ENCODE data around the gene TMEM74B.

The TMEM74B gene

DNA sequence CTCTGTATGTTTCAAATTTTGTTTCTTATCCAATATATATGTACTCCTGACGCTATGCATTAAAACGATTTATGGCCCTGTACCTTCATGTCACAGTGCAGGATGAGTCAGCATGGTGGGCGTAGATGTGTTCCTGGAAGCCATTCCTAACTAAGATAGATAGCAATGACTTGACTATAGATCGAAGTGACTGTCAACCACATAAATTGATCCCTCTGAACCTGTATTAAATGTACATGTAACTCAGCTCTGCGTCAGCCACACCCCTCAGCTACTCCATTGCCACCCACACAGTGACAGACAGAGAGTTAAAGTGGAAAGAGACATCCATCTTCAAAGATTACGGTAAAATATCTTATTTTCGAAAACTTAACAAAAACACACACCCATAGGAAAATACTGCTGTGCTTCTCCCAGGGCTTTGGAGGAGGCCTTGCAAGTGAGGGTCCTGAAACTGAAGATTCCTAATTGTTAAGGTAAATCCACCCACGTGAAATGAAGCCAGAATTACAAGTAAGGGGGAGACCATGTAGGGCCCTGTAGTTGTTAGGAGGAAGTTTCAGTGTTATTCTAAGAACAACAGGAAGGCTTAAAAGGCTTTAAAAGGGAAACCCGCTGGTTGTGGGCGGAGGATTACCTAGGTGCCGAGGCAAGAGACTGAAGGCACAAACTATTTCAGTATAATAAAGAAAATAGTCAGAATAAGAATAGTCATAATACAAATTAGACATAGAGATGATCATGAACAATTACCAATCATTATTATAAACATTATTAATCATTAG is 30.8 kb upstream of the TMEM74B start:
- peaks cover 7 to 8% of the 10 kb centered on the region in 2 donors for H3K27me3 ChIP-seq (ENCODE audit: control insufficient read depth in 2 of 2, insufficient read depth in 2 of 2, low read length in 2 of 2)
- H3K4me3 ChIP-seq (ENCODE audit: low read length in 2 of 2) = no peak overlapping the region
- H3K36me3 ChIP-seq (ENCODE audit: control insufficient read depth in 2 of 2, insufficient read depth in 2 of 2, low read length in 2 of 2) = no peaks in the 10 kb centered on the region
- no peak overlapping the region for H3K9ac ChIP-seq (ENCODE audit: low read depth in 1 of 2, low read length in 2 of 2)
- H3K4me1 ChIP-seq (ENCODE audit: control insufficient read depth in 2 of 2, insufficient read depth in 2 of 2, low read length in 2 of 2) = no peaks in the 10 kb centered on the region
- no peaks in the 10 kb centered on the region for H3K9me3 ChIP-seq (ENCODE audit: control insufficient read depth in 2 of 2, low read length in 2 of 2)
- H3K27ac ChIP-seq (ENCODE audit: low read depth in 2 of 2, low read length in 2 of 2) = no peak overlapping the region

DNA sequence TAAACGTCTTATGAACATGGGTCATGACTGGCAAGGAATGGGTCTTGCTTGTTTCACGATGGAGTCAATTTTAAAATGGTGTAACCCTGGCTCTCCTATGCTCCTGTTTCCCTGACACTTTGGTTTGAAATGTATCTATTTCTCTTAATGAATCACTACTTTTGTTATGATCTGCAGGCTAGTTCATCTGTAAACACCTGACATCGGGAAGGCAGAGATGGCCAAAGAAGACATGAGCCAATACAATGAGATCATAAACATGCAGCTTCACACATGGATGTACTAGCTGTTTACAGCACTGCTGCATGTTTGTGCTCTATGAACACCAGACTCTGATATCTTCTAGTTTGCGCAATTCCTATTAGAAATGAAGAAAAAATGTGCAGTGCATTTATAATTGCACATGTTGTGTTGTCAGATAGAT is 30.1 kb upstream of the TMEM74B start:
- no peak overlapping the region for H3K9ac ChIP-seq (ENCODE audit: low read depth in 1 of 2, low read length in 2 of 2)
- no peaks in the 10 kb centered on the region for H3K9me3 ChIP-seq (ENCODE audit: control insufficient read depth in 2 of 2, low read length in 2 of 2)
- H3K4me1 ChIP-seq (ENCODE audit: control insufficient read depth in 2 of 2, insufficient read depth in 2 of 2, low read length in 2 of 2) = no peaks in the 10 kb centered on the region
- H3K4me3 ChIP-seq (ENCODE audit: low read length in 2 of 2) = no peak overlapping the region
- H3K27me3 ChIP-seq (ENCODE audit: control insufficient read depth in 2 of 2, insufficient read depth in 2 of 2, low read length in 2 of 2) = peaks cover 7 to 8% of the 10 kb centered on the region in 2 donors
- no peak overlapping the region for H3K27ac ChIP-seq (ENCODE audit: low read depth in 2 of 2, low read length in 2 of 2)
- H3K36me3 ChIP-seq (ENCODE audit: control insufficient read depth in 2 of 2, insufficient read depth in 2 of 2, low read length in 2 of 2) = no peaks in the 10 kb centered on the region

DNA sequence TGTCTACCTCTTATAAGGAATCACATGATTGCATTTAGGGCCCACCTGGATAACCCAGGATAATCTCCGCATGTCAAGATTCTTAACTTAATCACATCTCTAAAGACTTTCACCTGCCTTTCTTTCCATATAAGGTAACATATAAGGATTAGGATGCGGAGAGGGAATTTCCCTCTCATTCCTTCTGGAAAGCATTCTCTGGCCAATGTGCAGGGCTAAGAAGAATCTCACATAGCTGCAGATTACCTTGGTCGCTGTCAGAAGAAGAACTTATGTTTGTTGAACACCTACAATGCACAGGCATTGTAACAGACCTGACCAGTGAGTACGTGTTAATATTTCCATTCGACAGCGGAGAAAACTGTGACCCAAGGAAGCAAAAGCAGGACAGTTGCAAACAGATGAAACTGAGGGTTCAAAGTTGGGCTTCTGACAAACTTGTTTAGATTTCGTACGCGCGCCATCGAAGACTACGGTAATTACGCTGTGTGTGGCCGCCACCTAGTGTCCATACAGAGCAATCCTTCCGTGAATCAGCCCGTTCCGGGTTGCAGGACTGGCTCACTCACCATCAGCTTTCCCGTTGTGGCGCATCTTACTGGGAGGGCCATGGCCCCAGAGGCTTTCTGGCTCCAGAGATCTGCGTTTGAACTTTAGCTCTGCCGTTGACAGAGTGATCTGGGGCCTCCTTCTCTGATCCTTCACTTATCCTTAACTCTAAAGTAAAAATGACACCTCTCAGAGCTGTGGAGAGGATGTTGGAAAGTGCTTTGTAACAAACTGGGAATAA is 28.0 kb upstream of the TMEM74B start:
- H3K27ac ChIP-seq (ENCODE audit: low read depth in 2 of 2, low read length in 2 of 2) = no peak overlapping the region
- no peaks in the 10 kb centered on the region for H3K9me3 ChIP-seq (ENCODE audit: control insufficient read depth in 2 of 2, low read length in 2 of 2)
- no peaks in the 10 kb centered on the region for H3K4me1 ChIP-seq (ENCODE audit: control insufficient read depth in 2 of 2, insufficient read depth in 2 of 2, low read length in 2 of 2)
- H3K9ac ChIP-seq (ENCODE audit: low read depth in 1 of 2, low read length in 2 of 2) = no peak overlapping the region
- no peak overlapping the region for H3K4me3 ChIP-seq (ENCODE audit: low read length in 2 of 2)
- peaks cover 7 to 8% of the 10 kb centered on the region in 2 donors for H3K27me3 ChIP-seq (ENCODE audit: control insufficient read depth in 2 of 2, insufficient read depth in 2 of 2, low read length in 2 of 2)
- no peaks in the 10 kb centered on the region for H3K36me3 ChIP-seq (ENCODE audit: control insufficient read depth in 2 of 2, insufficient read depth in 2 of 2, low read length in 2 of 2)

DNA sequence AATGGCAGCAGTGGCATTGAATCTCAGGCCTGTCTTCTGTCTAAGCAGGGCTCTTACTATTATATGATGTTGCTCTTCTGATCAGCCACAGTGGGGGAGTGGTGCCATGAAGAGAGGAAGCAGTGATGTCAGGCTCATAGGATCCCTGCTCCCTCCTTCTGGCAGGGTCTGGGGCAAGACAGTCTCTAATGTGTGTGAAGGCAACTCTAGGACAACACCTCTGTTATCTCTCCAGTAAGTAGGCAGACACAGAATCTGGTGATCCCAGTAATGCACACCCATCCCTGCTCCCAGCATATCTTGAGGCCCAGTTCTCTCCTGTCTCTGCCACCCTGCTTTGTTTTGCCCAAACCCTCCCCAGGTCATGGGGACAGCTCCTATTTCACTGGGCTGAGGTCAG is 27.2 kb upstream of the TMEM74B start:
- H3K9me3 ChIP-seq (ENCODE audit: control insufficient read depth in 2 of 2, low read length in 2 of 2) = no peaks in the 10 kb centered on the region
- H3K36me3 ChIP-seq (ENCODE audit: control insufficient read depth in 2 of 2, insufficient read depth in 2 of 2, low read length in 2 of 2) = no peaks in the 10 kb centered on the region
- no peak overlapping the region for H3K4me3 ChIP-seq (ENCODE audit: low read length in 2 of 2)

DNA sequence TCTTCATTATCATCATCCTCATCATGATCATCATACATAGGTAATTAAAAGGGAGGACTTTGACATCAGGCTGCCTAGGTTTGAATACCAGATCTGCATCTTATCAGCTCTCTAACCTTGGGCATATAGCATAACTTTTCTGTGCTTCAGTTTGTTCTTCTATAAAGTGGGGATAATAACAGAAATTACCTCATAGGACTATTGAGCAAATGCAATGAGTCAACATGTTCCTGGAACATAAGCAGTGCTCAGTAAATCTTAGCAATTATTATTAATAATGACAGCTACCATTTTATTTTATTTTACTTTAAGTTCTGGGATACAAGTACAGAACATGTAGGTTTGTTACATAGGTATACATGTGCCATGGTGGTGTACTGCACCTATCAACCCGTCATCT is 25.7 kb upstream of the TMEM74B start:
- H3K4me3 ChIP-seq (ENCODE audit: low read length in 2 of 2) = no peak overlapping the region
- H3K9ac ChIP-seq (ENCODE audit: low read depth in 1 of 2, low read length in 2 of 2) = no peak overlapping the region
- no peaks in the 10 kb centered on the region for H3K4me1 ChIP-seq (ENCODE audit: control insufficient read depth in 2 of 2, insufficient read depth in 2 of 2, low read length in 2 of 2)
- no peaks in the 10 kb centered on the region for H3K9me3 ChIP-seq (ENCODE audit: control insufficient read depth in 2 of 2, low read length in 2 of 2)
- peaks cover 6 to 8% of the 10 kb centered on the region in 2 donors for H3K27me3 ChIP-seq (ENCODE audit: control insufficient read depth in 2 of 2, insufficient read depth in 2 of 2, low read length in 2 of 2)
- H3K36me3 ChIP-seq (ENCODE audit: control insufficient read depth in 2 of 2, insufficient read depth in 2 of 2, low read length in 2 of 2) = no peaks in the 10 kb centered on the region
- H3K27ac ChIP-seq (ENCODE audit: low read depth in 2 of 2, low read length in 2 of 2) = no peak overlapping the region

More for the DNA sequence above, 27.2 kb upstream of the TMEM74B start:
- Histone ChIP-seq H3K27ac (ENCODE audit: low read depth in 2 of 2, low read length in 2 of 2) (no peak overlapping the region), H3K4me1 (ENCODE audit: control insufficient read depth in 2 of 2, insufficient read depth in 2 of 2, low read length in 2 of 2) (no peaks in the 10 kb centered on the region), H3K27me3 (ENCODE audit: control insufficient read depth in 2 of 2, insufficient read depth in 2 of 2, low read length in 2 of 2) (peaks cover 7 to 8% of the 10 kb centered on the region in 2 donors), H3K9ac (ENCODE audit: low read depth in 1 of 2, low read length in 2 of 2) (no peak overlapping the region)

DNA sequence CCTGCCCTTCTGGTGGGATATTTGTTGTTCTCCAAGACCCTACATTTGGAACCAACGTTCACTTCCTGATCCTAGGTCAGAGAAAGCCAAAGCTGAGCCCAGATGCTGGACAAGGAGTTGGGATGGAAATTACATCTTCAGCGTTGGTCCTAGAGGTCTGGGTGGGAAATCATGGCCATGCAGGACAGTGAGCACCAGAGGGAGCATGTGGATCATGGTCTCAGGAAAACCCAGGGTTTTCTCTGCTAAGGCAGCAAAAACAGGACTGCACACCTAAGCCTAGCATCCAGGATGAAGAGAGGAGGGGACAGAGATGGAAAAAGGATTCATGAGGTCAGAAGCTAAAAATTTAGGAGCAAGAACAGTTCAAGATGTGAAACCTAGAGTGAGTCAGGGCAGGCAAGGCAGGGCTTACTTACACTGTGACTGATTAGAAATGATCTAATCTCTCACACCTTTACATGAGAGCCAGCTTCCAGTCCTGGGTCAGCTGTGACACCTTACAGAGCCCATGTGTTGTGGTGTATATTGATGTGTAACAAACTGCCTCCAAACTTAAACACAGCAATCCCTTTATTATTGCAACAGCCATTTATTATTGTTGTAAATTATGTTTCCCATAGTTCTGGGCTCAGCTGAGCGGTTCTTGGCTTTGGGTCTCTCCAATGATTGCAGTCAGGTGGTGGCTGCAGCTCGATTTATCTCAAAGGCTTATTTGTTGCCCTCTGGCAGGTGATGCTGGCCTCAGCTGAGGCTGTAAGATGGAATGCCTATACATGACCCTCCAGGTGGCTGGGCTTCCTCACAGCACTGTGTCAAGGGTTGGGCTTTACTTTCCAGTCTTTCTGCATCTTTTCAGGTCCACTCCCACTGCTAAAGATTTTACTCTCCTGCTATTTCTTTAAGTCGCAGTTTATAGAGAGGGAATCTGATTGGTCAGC is 24.9 kb upstream of the TMEM74B start:
- Histone ChIP-seq H3K36me3 (ENCODE audit: control insufficient read depth in 2 of 2, insufficient read depth in 2 of 2, low read length in 2 of 2) (no peaks in the 10 kb centered on the region), H3K9me3 (ENCODE audit: control insufficient read depth in 2 of 2, low read length in 2 of 2) (no peaks in the 10 kb centered on the region), H3K4me3 (ENCODE audit: low read length in 2 of 2) (no peak overlapping the region), H3K9ac (ENCODE audit: low read depth in 1 of 2, low read length in 2 of 2) (no peak overlapping the region), H3K4me1 (ENCODE audit: control insufficient read depth in 2 of 2, insufficient read depth in 2 of 2, low read length in 2 of 2) (no peaks in the 10 kb centered on the region), H3K27me3 (ENCODE audit: control insufficient read depth in 2 of 2, insufficient read depth in 2 of 2, low read length in 2 of 2) (peaks cover 1 to 7% of the 10 kb centered on the region in 2 donors), H3K27ac (ENCODE audit: low read depth in 2 of 2, low read length in 2 of 2) (no peak overlapping the region)

DNA sequence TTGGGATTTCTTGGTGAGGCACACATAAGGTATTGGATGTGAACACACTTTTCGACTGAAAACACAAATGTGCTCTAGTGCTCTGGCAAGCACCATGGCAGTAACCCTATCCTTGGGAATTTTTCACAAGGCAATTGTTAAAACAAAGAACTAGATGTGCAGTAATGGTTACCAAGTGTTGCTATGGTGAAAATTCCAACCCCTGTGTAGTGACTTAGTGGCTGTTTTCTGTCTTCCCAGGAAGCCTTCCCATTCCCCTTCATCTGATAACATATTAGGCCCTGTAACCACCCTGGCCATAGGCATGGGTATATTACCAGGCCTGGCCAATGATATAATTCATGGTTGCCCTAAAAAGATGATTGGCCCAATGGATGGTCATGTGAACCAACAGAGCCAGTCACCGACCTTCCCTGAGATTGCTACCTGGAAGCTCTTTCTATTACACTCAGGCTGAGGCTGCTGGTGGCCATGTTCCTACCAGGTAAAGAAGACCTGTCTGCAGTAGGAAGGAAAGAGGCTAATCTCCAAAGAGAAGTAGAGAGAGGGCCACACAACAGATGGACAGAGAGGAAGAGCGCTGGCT is 22.6 kb upstream of the TMEM74B start:
- no peak overlapping the region for H3K27ac ChIP-seq (ENCODE audit: low read depth in 2 of 2, low read length in 2 of 2)
- H3K9ac ChIP-seq (ENCODE audit: low read depth in 1 of 2, low read length in 2 of 2) = no peak overlapping the region
- peaks cover 3 to 6% of the 10 kb centered on the region in 2 donors for H3K4me1 ChIP-seq (ENCODE audit: control insufficient read depth in 2 of 2, insufficient read depth in 2 of 2, low read length in 2 of 2)

DNA sequence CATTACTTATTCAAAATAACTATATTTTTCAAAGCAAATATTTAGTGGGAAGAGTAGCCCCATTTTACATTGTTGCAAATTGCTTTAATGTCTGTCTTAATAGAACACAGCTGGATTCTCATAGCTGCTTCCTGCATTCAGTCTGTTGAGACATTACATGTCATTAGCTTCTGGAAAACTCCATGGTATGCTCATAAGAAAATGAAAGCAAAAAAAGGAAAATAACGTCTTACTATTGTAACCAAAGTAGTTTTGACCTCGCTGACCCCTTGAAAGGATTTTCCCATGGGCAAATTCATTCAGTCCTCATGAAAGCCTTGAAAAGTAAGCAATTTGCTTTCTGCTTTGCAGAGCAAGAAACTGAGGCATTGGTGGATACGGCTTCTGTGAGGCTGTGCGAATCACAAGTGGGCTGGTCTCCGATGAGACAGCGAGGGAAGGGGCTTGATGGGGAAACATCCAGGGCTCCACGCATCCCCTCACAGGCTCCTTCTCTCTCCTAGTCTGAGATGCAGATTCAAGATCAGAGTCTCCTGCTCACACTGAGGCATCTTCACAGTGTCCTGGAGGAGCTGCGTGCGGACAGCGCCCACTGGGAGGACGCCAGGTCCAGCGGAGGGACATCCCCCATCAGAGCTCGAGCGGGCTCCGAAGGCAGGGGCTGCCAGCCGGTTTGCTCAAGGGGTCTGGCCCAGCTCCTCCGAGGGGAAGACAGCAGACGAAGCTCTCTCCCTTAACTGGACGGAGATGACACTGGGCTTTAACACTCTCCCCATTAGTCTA is 21.8 kb upstream of the TMEM74B start:
- H3K4me3 ChIP-seq (ENCODE audit: low read length in 2 of 2) = no peak overlapping the region
- H3K9ac ChIP-seq (ENCODE audit: low read depth in 1 of 2, low read length in 2 of 2) = no peak overlapping the region

More for the DNA sequence above, 22.6 kb upstream of the TMEM74B start:
- H3K4me3 ChIP-seq (ENCODE audit: low read length in 2 of 2) = no peak overlapping the region
- H3K27me3 ChIP-seq (ENCODE audit: control insufficient read depth in 2 of 2, insufficient read depth in 2 of 2, low read length in 2 of 2) = peaks cover 0 to 3% of the 10 kb centered on the region in 2 donors
- H3K36me3 ChIP-seq (ENCODE audit: control insufficient read depth in 2 of 2, insufficient read depth in 2 of 2, low read length in 2 of 2) = no peaks in the 10 kb centered on the region
- H3K9me3 ChIP-seq (ENCODE audit: control insufficient read depth in 2 of 2, low read length in 2 of 2) = no peaks in the 10 kb centered on the region

DNA sequence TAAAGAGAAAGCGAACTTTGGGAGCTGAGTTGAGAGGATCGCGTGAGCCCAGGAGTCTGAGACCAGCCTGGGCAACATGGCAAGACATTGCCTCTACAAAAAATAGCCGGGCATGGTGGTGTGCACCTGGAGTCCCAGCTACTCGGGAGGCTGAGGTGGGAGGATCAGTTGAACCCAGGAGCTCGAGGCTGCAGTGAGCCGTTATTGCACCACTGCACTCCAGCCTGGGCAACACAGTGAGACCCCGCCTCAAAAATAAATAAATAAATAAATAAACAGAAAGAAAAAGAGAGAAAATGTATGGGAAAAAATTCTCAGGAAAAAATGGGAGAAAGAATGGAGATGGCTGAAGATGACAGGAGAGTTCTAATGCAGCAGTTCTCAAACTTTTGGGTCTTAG is 21.0 kb upstream of the TMEM74B start:
- no peaks in the 10 kb centered on the region for H3K36me3 ChIP-seq (ENCODE audit: control insufficient read depth in 2 of 2, insufficient read depth in 2 of 2, low read length in 2 of 2)
- H3K27me3 ChIP-seq (ENCODE audit: control insufficient read depth in 2 of 2, insufficient read depth in 2 of 2, low read length in 2 of 2) = no peaks in the 10 kb centered on the region
- no peak overlapping the region for H3K9ac ChIP-seq (ENCODE audit: low read depth in 1 of 2, low read length in 2 of 2)
- peaks cover 3 to 6% of the 10 kb centered on the region in 2 donors for H3K4me1 ChIP-seq (ENCODE audit: control insufficient read depth in 2 of 2, insufficient read depth in 2 of 2, low read length in 2 of 2)
- H3K4me3 ChIP-seq (ENCODE audit: low read length in 2 of 2) = no peak overlapping the region
- no peaks in the 10 kb centered on the region for H3K9me3 ChIP-seq (ENCODE audit: control insufficient read depth in 2 of 2, low read length in 2 of 2)
- no peak overlapping the region for H3K27ac ChIP-seq (ENCODE audit: low read depth in 2 of 2, low read length in 2 of 2)

More for the DNA sequence above, 21.8 kb upstream of the TMEM74B start:
- H3K27me3 ChIP-seq (ENCODE audit: control insufficient read depth in 2 of 2, insufficient read depth in 2 of 2, low read length in 2 of 2) = no peaks in the 10 kb centered on the region
- peaks cover 3 to 6% of the 10 kb centered on the region in 2 donors for H3K4me1 ChIP-seq (ENCODE audit: control insufficient read depth in 2 of 2, insufficient read depth in 2 of 2, low read length in 2 of 2)
- H3K9me3 ChIP-seq (ENCODE audit: control insufficient read depth in 2 of 2, low read length in 2 of 2) = no peaks in the 10 kb centered on the region
- H3K27ac ChIP-seq (ENCODE audit: low read depth in 2 of 2, low read length in 2 of 2) = no peak overlapping the region
- no peaks in the 10 kb centered on the region for H3K36me3 ChIP-seq (ENCODE audit: control insufficient read depth in 2 of 2, insufficient read depth in 2 of 2, low read length in 2 of 2)

All from mucosa of rectum (tissue), 2 donors.